ENCODE data around the gene LRGUK.
A peak's percentile ranks its signal among the peaks of the same experiment; 100 is the strongest.
"Not testable (repeated sequence)": the region's sequence is repeated elsewhere in the genome, so short reads cannot be mapped to it uniquely, and the experiment has no call there.

The LRGUK gene

GRCh38 chr7:134126966-134127848, at the start of gene LRGUK:
Gene LRGUK (plus strand): TSS chr7:134127340. CDS start chr7:134127368, 28 bp downstream.
- DNase-seq (ENCODE audit: low read depth): peak; percentile 52

- not testable (repeated sequence) for DNase-seq (ENCODE audit: low read depth)
Measured at GRCh38 chr7:134077560-134077959, 49.6 kb upstream of the LRGUK start.

GRCh38 chr7:134078991-134079390, 48.1 kb upstream of the LRGUK start:
- DNase-seq (ENCODE audit: low read depth): no peak

GRCh38 chr7:134081695-134082094, 45.4 kb upstream of the LRGUK start:
- no peak for DNase-seq (ENCODE audit: low read depth)

- DNase-seq (ENCODE audit: low read depth): no peak
Measured at GRCh38 chr7:134083766-134084487, 43.2 kb upstream of the LRGUK start.

- no peak for DNase-seq (ENCODE audit: low read depth)
Measured at GRCh38 chr7:134084488-134085144, 42.5 kb upstream of the LRGUK start.

- no peak for DNase-seq (ENCODE audit: low read depth)
Measured at GRCh38 chr7:134085311-134085710, 41.8 kb upstream of the LRGUK start.

- DNase-seq (ENCODE audit: low read depth): no peak
Measured at GRCh38 chr7:134086998-134087735, 40.0 kb upstream of the LRGUK start.

- no peak for DNase-seq (ENCODE audit: low read depth)
Measured at GRCh38 chr7:134088199-134088598, 38.9 kb upstream of the LRGUK start.

GRCh38 chr7:134089446-134089845, 37.7 kb upstream of the LRGUK start:
- DNase-seq (ENCODE audit: low read depth): no peak

- DNase-seq (ENCODE audit: low read depth): no peak
Measured at GRCh38 chr7:134098072-134098471, 29.1 kb upstream of the LRGUK start.

- DNase-seq (ENCODE audit: low read depth): no peak
Measured at GRCh38 chr7:134101716-134102115, 25.4 kb upstream of the LRGUK start.

- DNase-seq (ENCODE audit: low read depth): no peak
Measured at GRCh38 chr7:134104166-134104565, 23.0 kb upstream of the LRGUK start.

GRCh38 chr7:134105841-134106240, 21.3 kb upstream of the LRGUK start:
- no peak for DNase-seq (ENCODE audit: low read depth)

GRCh38 chr7:134108802-134109201, 18.3 kb upstream of the LRGUK start:
- DNase-seq (ENCODE audit: low read depth): no peak

- DNase-seq (ENCODE audit: low read depth): no peak
Measured at GRCh38 chr7:134113655-134114054, 13.5 kb upstream of the LRGUK start.

GRCh38 chr7:134114992-134115391, 12.1 kb upstream of the LRGUK start:
- DNase-seq (ENCODE audit: low read depth): no peak

- DNase-seq (ENCODE audit: low read depth): no peak
Measured at GRCh38 chr7:134120405-134120804, 6.7 kb upstream of the LRGUK start.

GRCh38 chr7:134121632-134122139, 5.5 kb upstream of the LRGUK start:
- DNase-seq (ENCODE audit: low read depth): no peak

- DNase-seq (ENCODE audit: low read depth): no peak
Measured at GRCh38 chr7:134122980-134123379, 4.2 kb upstream of the LRGUK start.

- DNase-seq (ENCODE audit: low read depth): no peak
Measured at GRCh38 chr7:134126146-134126545, 994 bp upstream of the LRGUK start.

GRCh38 chr7:134126596-134126965, 559 bp upstream of the LRGUK start:
- no peak for DNase-seq (ENCODE audit: low read depth)

Measured in stimulated activated CD8-positive, alpha-beta memory T cell treated with anti-CD3 and anti-CD28 coated beads, Interleukin-15, amount 100 ng/mL, for 1 hour (primary cell).